Epithelial cell of proximal tubule (primary cell): ENCODE data around the gene ENO2. TPM values are rescaled to one million over a fixed set of nuclear protein-coding genes. Genes with fewer than 3 reads are reported as not detected.
"Not testable (repeated sequence)": the region's sequence is repeated elsewhere in the genome, so short reads cannot be mapped to it uniquely, and the experiment has no call there.

ENCODE experiments used
- DNase-seq: peaks from one replicate; pipeline ENCODE4 v3.0.0-alpha.2; 2011; ENCODE audit warnings: low read depth
- H3K4me3 ChIP-seq: 2 replicates; pipeline ENCODE4 v1.5.1; 2011; ENCODE audit warnings: low read depth, mild to moderate bottlenecking, low read length
- total RNA-seq: library from RNA; depleted of rRNA; stranded (reverse); fragments of >200 nt; gene quantifications from 2 replicates; pipeline ENCODE4 v1.2.3, GENCODE V29; 2015
- TF ChIP-seq, protein P1 (sequence below): conservative IDR thresholded peaks from 2 replicates; pipeline ENCODE4 v1.5.1; 2012; ENCODE audit warnings: low read depth, mild to moderate bottlenecking, low read length

The ENO2 gene
- total RNA-seq, 1 donor from 2014 or later = 97.0 TPM

DNA sequence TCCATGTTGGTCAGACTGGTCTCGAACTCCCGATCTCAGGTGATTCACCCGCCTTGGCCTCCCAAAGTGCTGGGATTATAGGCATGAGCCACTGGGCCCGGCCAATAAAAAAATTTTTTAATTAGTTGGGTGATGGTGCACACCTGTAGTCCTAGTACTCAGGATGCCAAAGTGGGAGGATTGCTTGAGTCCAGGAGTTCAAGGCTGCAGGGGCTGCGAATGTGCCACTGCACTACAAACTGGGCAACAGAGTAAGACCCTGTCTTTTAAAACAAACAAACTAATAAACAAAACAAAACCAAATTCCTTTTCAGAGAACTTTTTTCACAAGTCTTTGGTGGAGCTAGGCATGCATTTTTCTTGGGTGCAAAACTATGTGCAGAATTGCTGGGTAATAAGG, 31.1 kb upstream of the ENO2 start:
- DNase-seq = no peak
- H3K4me3 ChIP-seq = no peak overlapping the region
- TF ChIP-seq, protein P1, sequence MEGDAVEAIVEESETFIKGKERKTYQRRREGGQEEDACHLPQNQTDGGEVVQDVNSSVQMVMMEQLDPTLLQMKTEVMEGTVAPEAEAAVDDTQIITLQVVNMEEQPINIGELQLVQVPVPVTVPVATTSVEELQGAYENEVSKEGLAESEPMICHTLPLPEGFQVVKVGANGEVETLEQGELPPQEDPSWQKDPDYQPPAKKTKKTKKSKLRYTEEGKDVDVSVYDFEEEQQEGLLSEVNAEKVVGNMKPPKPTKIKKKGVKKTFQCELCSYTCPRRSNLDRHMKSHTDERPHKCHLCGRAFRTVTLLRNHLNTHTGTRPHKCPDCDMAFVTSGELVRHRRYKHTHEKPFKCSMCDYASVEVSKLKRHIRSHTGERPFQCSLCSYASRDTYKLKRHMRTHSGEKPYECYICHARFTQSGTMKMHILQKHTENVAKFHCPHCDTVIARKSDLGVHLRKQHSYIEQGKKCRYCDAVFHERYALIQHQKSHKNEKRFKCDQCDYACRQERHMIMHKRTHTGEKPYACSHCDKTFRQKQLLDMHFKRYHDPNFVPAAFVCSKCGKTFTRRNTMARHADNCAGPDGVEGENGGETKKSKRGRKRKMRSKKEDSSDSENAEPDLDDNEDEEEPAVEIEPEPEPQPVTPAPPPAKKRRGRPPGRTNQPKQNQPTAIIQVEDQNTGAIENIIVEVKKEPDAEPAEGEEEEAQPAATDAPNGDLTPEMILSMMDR = no peak

- TF ChIP-seq, protein P1 = no peak
- no peak overlapping the region for H3K4me3 ChIP-seq
- no peak for DNase-seq
Observed at GRCh38 chr12:6883683-6884082, 30.7 kb upstream of the ENO2 start.

- TF ChIP-seq, protein P1 = no peak
- H3K4me3 ChIP-seq = no peak overlapping the region
- DNase-seq = no peak
Observed at GRCh38 chr12:6884539-6884938, 29.8 kb upstream of the ENO2 start.

- not testable (repeated sequence) for DNase-seq
Observed at GRCh38 chr12:6886206-6886999, 28.0 kb upstream of the ENO2 start.

DNA sequence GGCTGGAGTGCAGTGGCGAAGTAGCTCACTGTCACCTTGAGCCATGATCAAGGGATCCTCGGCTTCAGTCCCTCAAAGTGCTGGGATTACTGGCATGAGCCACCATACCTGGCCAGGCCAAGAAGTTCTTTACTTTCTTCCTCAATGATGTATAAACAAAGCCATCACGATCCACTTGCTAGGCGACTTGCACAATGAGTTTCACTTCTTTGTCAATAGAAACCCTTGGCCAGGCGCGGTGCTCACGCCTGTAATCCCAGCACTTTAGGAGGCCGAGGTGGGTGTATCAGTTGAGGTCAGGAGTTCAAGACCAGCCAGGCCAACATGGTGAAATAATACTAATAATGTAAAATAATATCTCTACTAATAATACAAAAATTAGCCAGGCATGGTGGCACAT, 26.9 kb upstream of the ENO2 start:
- no peak overlapping the region for H3K4me3 ChIP-seq
- TF ChIP-seq, protein P1 = no peak
- DNase-seq = no peak

More at GRCh38 chr12:6886206-6886999, 28.0 kb upstream of the ENO2 start:
- H3K4me3 ChIP-seq = not testable (repeated sequence)

- H3K4me3 ChIP-seq = no peak overlapping the region
- DNase-seq = no peak
- TF ChIP-seq, protein P1 = no peak
Observed at GRCh38 chr12:6888360-6888759, 26.0 kb upstream of the ENO2 start.

DNA sequence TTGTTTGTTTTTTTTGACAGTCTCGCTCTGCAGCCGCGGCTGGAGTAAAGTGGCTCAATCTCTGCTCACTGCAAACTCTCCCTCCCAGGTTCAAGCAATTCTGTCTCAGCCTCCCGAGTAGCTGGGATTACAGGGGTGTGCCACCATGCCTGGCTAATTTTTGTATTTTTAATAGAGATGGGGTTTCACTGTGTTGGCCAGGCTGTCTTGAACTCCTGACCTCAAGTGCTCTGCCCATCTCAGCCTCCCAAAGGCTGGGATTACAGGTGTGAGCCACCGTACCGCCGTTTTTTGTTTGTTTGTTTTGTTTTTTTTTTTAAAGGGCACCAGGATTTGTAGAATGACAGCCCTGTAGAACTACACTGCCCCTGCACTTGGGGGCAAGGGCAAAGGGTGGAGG, 25.6 kb upstream of the ENO2 start:
- DNase-seq, H3K4me3 ChIP-seq: not testable (repeated sequence)

DNA sequence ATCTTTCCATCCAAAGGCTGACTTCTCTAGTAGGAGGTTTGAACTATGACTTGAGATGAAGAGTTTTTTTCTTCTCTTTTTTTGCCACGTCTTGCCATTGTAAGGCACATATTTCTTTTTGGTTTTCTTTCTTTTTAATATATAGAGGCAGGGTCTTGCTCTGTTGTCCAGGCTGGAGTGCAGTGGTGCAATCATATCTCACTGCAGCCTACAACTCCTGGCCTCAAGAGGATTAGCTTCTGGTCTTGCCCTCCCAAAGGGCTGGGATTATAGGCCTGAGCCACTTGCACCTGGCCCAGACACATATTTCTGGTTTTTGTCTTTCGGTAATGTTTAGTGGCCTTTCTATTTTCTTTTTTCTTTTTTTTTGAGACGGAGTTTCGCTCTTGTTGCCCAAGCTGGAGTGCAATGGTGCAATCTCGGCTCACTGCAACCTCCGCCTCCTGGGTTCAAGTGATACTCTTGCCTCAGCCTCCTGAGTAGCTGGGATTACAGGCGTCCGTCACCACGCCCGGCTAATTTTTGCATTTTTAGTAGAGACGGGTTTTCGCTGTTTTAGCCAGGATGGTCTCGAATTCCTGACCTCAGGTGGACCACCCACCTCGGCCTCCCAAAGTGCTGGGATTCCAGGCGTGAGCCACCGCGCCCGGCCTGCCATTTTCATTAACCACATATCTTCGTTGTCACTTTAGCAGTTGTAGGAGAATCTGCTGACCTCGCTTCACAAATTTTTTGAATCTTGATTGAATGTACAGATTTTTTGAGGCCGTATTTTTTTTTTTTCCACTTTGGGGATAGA, 24.4 kb upstream of the ENO2 start:
- DNase-seq = not testable (repeated sequence)

More for the DNA sequence above, 24.4 kb upstream of the ENO2 start:
- H3K4me3 ChIP-seq = not testable (repeated sequence)
